NCI-H345 (cell line): ENCODE data around the gene TAS1R1.

Experiments
- DNase-seq: peaks from one replicate; lab custom pipeline; 2025; lab: John Stamatoyannopoulos, UW

TAS1R1 gene

GRCh38 chr1:6554907-6555778 lies at the start of gene TAS1R1:
TSS of gene TAS1R1 (plus strand) at chr1:6555307. CDS start at chr1:6555374, 67 bp downstream.
- no peak for DNase-seq

- no peak for DNase-seq
These were observed 49.5 kb upstream of the TAS1R1 start for GRCh38 chr1:6505367-6506209.

GRCh38 chr1:6506210-6507036 lies 48.7 kb upstream of the TAS1R1 start:
- no peak for DNase-seq

GRCh38 chr1:6507037-6507428 lies 48.1 kb upstream of the TAS1R1 start:
- no peak for DNase-seq

GRCh38 chr1:6507461-6507911 lies 47.6 kb upstream of the TAS1R1 start:
- no peak for DNase-seq

- DNase-seq: no peak
These were observed 46.8 kb upstream of the TAS1R1 start for GRCh38 chr1:6508154-6508815.

- DNase-seq: no peak
These were observed 46.3 kb upstream of the TAS1R1 start for GRCh38 chr1:6508816-6509189.

- no peak for DNase-seq
These were observed 45.7 kb upstream of the TAS1R1 start for GRCh38 chr1:6509220-6509918.

GRCh38 chr1:6509919-6510291 lies 45.2 kb upstream of the TAS1R1 start:
- no peak for DNase-seq

GRCh38 chr1:6510493-6510892 lies 44.6 kb upstream of the TAS1R1 start:
- DNase-seq: no peak

GRCh38 chr1:6511056-6511455 lies 44.1 kb upstream of the TAS1R1 start:
- no peak for DNase-seq

GRCh38 chr1:6511561-6512244 lies 43.4 kb upstream of the TAS1R1 start:
- DNase-seq: no peak

- no peak for DNase-seq
These were observed 42.7 kb upstream of the TAS1R1 start for GRCh38 chr1:6512245-6512907.

- no peak for DNase-seq
These were observed 42.2 kb upstream of the TAS1R1 start for GRCh38 chr1:6512908-6513280.

GRCh38 chr1:6513320-6513801 lies 41.7 kb upstream of the TAS1R1 start:
- DNase-seq: no peak

GRCh38 chr1:6515771-6516170 lies 39.3 kb upstream of the TAS1R1 start:
- no peak for DNase-seq

- DNase-seq: no peak
These were observed 37.7 kb upstream of the TAS1R1 start for GRCh38 chr1:6517435-6517851.

- DNase-seq: no peak
These were observed 35.6 kb upstream of the TAS1R1 start for GRCh38 chr1:6519491-6519934.

- peak; percentile 81 for DNase-seq
These were observed 35.0 kb upstream of the TAS1R1 start for GRCh38 chr1:6519935-6520671.
